HG02763 (cell line): ENCODE data around the gene CCL1.

ENCODE experiments used
- ATAC-seq: cut with Tn5 transposase; IDR thresholded peaks from one replicate; pipeline ENCODE4 v1.9.1; 2021; ENCODE audit warnings: mild to moderate bottlenecking, moderate library complexity; ENCODE audit not compliant: unreplicated experiment

CCL1 gene

DNA sequence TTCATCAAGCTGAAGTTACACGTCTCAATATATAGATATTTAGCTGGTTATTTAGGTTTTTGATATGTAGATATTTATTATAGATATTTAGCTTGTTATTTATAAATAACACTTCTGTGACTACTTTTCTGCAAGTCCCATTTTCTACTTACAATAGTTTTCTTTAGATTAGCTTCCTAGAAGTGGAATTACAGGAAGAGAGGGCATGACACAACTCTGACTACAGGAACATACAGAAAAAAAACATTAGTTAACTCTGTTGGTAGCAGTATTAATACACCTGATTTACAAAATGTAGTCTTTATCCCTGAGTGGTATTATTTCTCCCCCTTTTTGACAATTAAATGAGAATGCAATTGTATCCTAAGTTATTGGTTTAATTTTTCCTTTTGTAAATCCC is 21.2 kb upstream of the CCL1 start:
- no peak for ATAC-seq

DNA sequence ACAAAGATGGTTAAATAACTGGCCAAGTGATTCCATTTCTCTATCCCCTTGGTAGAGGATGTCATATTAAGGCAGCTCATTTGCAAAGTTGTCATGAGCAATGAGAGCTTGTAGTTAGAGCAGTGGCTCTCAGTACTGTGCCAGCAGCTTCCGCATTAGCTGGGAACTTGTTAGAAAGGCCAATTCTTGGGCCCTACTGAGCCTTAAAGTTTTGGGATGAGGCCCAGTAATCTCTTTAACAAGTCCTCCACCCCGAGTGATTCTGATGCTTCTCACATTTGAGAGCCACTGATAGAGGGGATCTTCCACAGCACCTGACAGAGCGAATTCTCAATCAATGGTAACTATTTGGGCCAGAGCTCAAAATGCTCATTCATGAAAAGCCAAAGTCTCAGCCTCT is 20.2 kb upstream of the CCL1 start:
- no peak for ATAC-seq

DNA sequence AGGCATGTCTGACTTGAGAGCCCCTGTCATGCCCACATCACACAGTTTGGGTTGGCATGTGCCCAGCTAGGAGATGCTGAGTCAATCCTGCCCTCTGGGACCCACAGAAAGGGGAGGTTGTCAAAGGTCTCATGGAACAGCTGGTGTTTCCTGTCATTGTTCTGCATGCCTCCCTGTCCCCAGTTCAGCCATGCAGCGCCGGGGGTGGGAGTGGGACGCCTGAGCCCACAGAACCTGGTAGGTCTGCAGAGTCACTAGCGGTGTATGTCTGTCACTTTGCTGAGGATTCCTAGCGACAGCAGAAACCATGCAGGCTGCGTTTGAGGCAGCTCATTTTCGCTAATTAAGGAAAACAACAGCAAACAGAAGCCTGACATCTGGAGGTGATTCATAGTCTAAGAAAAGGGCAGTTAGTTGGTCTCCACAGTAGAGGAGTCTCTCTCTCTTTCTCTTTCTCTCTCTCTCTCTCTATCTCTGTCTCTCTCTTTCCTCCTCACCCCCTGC is 19.6 kb upstream of the CCL1 start:
- ATAC-seq: no peak

DNA sequence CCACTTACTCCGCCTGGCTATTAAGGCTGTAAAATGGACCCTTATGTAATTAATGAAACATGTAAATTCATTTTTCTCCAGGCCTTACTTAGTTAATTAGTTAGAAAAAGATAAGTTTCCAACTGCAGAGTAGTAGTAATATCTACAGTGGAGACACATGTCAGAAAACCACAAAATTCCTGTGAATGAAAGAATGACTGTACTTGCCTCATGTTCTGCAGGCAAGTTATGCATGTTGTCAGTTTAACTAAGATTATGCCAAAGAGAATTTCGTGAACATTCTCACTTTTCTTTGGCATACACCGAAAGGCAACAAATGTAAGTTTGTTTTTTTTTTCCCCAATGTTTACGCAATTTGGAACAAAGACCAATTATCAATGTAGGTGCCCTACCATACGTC is 16.8 kb upstream of the CCL1 start:
- no peak for ATAC-seq

DNA sequence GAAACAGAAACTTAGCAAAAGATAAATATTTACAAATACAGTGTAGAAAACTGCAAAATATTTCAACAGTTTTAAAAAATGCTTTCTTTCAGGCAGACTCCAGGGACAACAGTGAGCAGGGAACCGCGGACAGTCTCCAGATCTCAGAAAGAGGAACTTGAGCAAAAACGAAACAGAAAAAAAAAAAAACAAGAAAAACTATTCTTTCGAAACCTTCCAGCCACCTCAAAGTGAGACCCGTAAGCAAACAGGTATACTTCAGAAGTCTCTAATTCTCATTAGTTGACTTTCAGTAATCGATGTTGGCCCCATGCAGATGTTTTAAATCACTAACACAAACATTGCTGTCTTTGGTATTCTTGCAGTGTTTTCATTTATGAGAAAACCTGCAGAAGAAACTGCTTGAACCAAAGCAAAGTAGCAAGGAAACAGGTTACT is 15.7 kb upstream of the CCL1 start:
- ATAC-seq: peak; percentile 72

DNA sequence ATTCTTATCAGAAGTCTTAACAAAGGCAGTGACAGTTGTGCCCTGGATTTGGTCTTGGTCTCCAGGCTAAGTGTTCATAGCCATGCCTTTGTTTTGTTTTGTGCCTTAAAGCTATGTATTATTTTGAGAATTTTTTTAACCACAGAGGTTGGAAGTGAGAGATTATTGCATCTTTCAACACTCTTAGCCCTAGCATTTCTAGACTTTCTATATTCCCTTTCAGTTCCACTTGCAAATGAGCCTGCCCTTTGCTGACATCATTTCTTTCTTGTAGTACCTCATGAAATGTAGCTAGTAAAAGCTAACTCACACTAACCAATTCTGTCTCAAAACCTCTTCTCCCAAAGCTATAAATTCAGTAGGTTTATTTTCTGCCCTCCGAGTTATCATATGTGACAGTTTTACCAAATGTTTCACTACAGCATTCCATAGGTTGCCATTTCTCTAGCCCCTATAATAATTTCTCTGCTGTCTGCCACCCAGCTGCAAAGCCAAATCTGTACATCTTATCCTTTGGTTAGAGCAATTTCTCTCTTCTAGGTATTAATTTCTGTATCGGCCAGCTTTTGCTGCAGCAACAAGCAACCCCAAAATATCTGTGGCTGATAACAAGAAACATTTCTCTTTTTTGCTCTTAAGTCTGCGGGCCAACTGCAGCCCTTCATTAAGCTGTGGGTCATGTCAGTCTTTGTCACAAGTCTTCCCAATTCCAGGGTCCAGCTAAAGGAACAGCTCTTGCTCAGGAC is 14.2 kb upstream of the CCL1 start:
- no peak for ATAC-seq

DNA sequence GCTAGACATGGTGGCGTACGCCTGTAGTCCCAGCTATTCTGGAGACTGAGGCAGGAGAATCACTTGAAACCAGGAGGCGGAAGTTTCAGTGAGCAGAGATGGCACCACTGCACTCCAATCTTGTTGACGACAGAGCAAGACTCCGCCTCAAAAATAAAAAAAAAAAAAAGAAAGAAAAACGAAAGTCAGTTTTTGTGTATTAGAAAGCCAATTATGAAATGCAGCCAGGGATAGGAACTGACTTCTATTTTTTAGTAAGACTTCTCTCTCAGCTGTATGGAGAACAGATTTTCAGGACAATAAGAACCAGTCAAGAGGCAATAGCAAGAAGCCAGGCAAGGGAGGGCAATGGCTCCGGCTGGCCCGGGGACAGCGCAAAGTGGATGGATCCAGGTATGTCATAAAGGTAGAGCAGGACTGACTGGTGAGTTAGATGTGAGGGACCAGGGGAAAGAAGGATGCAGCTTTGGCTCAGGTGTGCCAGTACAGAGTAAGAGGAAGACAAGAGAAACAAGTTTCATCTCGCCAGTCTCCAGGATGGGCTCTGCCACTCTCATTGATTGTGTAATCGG is 12.5 kb upstream of the CCL1 start:
- no peak for ATAC-seq

DNA sequence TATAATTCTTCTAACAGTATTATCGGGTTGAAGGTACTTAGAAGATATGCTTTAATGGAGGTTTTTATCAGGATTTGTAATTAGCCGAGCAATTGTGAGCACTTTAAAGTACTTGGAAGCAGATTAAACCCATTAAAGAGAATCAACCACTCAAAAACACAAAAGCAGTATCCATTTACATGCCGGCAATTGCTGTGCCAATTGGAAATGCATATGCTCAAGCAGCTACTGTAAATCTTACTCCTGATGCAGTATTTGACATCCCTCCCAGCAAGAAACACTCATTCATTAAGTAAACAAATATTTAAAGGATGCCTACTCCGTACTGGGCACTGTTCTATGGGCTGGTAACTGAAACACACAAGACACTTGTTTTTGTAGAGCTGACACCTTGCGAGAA is 11.4 kb upstream of the CCL1 start:
- no peak for ATAC-seq

DNA sequence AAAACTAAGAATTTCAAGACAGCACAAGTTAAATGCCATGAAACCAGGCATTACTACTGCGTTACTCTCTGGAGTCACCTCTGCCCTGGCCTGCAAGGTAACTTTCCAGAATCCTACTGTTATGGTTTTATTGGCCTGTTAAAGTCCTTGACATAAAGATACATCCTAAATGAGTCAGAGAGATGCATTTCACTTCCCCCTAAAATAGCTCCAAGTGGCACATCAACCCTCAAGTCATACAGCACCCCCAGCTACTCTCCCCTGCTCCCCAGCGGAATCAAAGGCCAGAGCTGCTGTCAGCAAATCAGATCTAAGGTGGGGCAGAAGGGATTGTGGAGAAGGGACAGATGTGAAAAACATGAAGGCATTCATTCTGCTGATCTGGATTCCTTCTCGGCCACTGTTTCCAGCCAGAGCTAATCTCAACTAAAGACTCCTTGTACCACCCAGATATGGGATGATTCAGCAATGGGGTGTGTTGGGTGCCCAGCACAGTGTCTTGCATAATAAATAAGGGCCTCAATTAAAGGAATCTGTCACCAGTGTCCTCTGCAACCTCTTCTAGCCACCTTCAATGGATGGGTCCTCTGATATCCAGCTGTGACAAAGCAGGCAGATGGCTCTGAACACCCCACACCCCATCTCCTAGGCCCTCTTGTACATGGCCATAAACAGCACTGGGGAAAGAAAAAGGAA is 8.5 kb upstream of the CCL1 start:
- no peak for ATAC-seq

DNA sequence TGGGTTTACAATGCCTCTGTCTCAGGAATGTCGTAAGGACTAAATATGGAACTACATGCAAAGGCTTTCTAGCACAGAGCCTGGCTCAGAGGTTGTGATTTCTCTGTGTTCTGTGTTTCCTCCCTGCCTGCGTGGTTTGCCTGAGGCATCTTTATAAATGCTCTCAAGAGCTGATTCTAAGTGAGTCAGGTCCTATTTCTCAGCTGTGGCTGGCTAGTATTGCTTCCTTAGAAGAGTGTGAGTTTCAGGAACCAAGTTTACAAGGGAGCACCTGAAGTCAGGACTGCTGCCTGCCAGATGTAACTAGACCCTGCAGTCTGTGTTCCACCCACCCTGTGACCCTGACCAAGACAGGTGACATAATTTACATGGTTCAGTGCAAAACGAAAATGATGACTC is 8.0 kb upstream of the CCL1 start:
- no peak for ATAC-seq

DNA sequence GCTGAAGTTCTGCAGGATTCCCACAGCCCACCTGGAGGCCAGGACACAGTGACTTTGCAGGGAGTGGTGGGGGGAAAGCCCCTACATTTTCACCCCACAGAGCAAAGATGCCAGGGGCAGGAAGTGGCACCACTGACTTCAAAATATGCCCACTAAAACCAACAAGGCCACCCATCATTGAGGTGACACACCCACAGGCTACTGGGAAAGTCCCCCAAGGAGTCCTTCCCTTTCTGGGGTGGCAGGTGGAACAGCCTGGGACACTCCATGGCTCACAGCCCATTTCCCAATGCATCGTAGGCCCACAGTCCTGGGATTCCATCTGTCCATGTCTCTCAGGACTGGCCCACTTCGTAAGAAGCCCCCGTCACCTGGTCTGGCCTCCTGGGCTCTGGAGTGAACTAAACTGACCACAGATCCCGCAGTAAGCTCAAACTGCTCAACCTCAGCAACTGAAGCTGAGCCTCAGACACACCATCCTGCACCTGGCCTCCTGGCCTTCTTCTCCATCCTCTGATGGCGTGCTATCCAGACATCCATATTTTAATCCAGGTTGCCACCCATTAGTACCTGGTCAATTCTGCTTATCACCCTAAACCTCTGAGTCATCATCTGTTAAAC is 7.5 kb upstream of the CCL1 start:
- ATAC-seq: no peak

DNA sequence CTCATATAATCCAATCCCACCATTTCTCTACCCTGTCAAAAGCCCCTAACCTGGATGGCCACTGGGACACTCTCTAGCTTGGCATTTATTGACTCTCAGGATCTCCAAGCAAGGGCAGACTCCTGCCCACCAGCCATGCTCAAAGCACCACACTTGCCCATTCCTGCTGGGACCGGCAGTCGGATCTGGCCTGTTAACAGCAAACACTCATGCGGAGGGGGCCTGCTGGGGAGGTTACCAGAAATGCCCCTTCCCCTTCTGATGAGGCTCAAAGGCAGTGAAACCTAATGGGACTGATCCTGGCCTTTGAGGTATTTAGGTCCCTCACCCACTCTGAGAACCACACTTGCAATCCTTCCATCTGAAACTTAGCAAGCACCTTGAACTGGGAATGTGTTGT is 6.5 kb upstream of the CCL1 start:
- no peak for ATAC-seq

DNA sequence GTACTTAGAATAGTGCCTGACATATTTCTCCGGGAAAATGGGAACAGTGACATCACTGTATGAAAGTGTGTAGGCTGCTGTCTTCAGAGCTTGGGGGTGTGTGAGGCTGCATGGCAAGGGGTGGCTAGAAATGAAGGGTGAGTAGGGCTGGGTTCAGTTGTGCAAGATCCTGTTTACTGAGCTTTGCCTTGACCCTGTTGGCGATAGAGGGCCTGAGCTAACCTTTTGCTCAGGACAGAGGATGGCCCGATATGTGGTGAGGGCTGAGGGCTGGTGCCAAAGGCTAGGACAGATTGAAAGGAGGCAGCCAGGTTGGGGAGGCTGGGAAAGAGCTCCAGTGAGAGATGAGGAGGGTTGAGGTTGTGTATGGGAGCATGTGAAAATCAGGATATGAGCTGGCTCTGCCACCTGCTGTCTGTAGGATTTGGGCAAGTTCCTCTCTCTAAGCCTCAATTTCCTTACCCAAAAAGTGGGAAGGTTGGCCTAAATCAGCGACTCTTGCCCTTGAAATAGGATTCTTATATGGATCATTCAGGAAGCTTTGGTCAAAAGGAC is 6.0 kb upstream of the CCL1 start:
- no peak for ATAC-seq

DNA sequence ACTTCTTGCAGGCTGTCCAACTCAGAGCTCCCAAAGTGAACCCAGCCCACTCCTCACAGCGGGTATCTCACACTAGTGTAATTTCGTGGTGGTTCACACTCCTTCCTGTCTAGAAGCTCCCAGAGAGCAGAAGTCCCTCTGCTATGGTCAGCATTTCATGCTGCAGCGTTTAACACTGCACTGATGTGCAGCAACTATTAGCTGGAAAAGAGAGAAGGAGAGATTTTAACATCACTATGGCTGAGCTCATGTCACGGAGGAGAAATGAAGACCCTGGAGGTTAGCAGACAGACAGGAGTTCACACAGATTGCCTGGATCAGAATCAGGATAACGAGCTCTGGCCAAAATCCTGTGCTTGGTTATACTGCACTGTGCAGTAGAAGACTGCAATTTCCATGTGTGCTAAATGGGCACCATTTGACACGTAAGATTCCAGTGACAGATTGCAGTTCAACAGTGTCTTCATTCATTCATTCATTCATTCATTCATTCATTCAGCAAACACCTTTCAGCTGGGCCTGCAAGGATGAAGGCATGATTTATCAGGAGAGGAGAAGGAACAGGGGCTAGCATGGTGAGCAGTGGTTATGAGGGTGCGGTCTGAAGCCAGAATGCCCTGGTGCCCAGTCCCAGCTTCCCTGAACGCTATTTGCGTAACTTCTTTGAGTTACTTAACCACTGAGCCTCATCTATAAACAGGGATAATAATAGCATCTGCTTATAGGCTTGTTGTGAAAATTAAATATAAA is 5.3 kb upstream of the CCL1 start:
- ATAC-seq: no peak

DNA sequence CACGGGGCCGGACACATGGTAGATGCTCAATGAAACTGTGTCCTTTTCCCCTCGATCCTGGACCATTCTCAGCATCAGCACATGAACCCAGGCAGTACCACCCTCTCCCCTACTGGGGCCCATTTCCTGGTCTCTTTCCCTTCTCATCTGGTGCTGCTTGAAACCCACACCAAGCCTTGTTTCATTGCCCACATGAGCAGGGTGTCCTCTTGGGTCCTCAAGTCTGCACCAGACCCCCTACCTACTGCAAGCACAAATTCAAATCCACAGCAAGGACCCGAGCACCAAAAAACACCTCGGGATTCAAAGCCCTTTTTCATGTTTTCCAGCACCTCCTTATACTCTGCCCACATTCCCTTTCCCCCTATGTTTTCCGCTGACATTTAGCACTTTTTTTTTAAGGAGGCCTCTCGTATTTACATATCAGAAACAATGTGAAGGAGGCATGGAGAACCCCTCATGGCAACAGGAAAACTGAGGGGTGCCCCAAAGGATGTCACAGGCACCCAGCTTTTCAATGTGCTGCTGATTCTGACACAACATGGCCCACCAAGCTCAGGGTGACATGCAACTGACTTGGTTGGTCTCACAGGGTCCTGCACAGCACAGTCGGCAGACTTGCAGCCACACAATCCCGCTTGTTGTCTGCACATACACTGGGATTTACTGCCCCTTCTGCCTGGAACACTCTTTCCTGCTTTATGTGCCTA is 4.6 kb upstream of the CCL1 start:
- ATAC-seq: no peak

DNA sequence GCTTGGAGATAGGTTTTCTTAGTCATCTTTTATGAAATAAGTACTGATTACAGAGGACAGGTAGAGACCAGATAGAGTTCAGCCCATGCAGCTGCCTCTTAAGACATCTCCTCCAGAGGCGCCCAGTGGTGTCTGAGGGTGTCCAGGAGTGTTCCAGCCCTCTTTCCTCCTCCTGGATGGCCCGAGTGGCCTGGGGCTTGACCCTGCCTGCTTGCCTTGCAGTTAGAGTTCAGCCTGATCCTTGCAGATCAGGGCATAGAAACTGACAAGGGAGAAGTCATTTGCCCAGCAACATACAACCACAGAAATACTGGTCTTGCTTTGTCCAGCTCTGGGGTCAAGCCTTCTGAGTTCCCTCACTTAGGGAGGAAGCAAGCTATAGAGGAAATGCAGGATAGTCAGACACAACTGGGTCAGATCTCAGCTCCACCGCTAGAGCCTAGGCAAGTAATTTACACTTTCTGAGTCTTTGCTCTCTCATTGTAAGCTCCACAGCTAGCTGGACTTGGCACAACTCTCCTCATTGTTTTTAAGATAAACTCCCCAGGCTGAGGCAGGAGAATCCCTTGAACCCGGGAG is 3.6 kb upstream of the CCL1 start:
- ATAC-seq: no peak

DNA sequence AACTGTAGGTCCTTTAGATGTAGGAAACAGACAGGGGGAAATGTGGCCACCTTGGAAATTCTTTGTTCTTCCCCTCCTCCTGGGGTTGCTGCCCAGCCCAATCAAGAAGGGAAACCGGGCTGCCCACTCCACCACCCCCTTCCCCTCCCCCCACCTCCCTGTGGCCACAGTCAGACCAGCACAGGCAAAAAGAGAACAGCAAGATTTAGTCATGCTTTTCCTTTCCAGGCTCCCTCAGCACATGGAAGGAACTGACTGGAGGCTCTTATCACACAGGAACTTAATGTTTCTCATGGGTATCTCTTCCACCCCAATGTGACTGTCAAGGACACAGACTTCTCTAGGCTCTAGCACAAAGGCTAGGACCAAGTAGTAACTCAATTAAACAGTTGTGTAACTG is 3.0 kb upstream of the CCL1 start:
- ATAC-seq: no peak

DNA sequence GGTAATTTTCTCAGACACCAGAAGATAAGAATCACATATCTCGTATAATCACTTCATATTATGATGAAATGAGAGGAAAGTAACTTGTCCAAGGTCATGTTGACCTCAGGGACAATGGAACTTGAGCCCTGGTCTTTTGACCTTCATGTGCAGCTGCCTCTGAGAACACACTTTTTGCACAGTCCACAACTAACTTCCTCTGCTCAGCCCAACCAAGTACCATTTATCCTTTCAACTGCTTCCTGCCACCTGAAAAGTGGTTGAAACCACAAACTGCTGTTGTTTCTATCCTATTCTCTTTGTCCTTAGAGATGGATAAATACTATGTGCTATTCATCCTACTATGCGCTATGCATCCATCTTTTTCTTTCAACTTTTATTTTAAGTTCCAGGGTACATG is 2.3 kb upstream of the CCL1 start:
- ATAC-seq: no peak

DNA sequence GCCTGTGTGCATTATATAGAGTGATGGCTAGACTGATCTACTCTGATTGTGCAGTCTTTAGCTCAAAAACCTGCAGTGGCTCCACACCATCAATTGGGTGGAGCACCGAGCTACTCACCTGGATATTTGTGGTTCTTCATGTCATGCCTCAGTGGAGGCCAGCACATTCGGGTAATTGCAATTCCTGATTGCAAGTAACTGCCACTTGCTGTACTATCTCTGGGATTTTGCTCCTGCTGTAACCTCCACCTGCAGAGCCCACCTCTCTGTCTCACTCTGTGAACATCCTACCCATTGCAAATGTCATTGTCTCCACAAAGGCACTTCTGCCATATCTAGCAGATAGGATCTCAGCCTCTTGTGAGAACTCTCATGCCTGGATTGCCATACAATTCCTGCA is 1.7 kb upstream of the CCL1 start:
- no peak for ATAC-seq
